ENCODE results near the gene SV2A.
"Not testable (repeated sequence)": the region's sequence is repeated elsewhere in the genome, so short reads cannot be mapped to it uniquely, and the experiment has no call there.

The SV2A gene, protein sequence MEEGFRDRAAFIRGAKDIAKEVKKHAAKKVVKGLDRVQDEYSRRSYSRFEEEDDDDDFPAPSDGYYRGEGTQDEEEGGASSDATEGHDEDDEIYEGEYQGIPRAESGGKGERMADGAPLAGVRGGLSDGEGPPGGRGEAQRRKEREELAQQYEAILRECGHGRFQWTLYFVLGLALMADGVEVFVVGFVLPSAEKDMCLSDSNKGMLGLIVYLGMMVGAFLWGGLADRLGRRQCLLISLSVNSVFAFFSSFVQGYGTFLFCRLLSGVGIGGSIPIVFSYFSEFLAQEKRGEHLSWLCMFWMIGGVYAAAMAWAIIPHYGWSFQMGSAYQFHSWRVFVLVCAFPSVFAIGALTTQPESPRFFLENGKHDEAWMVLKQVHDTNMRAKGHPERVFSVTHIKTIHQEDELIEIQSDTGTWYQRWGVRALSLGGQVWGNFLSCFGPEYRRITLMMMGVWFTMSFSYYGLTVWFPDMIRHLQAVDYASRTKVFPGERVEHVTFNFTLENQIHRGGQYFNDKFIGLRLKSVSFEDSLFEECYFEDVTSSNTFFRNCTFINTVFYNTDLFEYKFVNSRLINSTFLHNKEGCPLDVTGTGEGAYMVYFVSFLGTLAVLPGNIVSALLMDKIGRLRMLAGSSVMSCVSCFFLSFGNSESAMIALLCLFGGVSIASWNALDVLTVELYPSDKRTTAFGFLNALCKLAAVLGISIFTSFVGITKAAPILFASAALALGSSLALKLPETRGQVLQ

DNA sequence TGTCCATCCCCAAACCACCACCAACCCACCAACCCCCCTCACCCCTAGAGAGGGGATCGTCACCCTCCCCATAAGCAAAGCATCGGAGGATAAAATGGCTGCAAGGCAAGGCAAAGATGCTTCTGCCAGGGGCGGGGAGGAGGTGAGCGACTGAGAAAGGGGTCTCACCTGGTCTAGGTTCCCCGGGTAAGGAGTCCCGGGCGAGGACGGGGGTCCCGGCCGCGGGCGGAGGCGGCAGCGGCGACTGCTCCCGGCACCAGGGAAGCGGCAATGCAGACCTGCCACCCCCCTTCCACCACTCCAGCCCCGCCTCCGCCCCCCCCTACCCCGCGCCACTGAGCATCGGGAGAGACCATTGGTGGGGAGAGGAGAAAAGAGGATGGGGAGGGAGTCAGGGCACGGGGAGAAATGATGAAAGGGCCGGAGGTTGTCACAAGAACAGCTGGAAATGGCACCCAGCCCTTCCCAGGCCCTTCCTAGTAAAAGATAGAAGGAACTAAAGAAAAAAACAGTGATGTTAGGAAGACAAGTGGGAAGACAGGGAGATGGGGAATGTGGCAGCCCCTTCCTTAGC, at the start of gene SV2A:
TSS of gene SV2A (minus strand) at position 274 of the 574 bp plus-strand sequence. CDS start 4,004 bp downstream, outside the sequence.
- peak; percentile 55 to 56 for DNase-seq

GRCh38 chr1:149967041-149967440, 49.4 kb upstream of the SV2A start:
- DNase-seq = no peak

GRCh38 chr1:149966405-149966804, 48.8 kb upstream of the SV2A start:
- no peak for DNase-seq

- DNase-seq = no peak
Observed at GRCh38 chr1:149965440-149965839, 47.8 kb upstream of the SV2A start.

GRCh38 chr1:149963358-149963757, 45.7 kb upstream of the SV2A start:
- DNase-seq = no peak

- DNase-seq = no peak
Observed at GRCh38 chr1:149962736-149963135, 45.1 kb upstream of the SV2A start.

GRCh38 chr1:149962039-149962647, 44.5 kb upstream of the SV2A start:
- peak; percentile 26 to 35 for DNase-seq

- DNase-seq = not testable (repeated sequence)
Observed at GRCh38 chr1:149957548-149957947, 39.9 kb upstream of the SV2A start.

- no peak for DNase-seq
Observed at GRCh38 chr1:149949911-149950310, 32.3 kb upstream of the SV2A start.

- DNase-seq = no peak
Observed at GRCh38 chr1:149945206-149945605, 27.6 kb upstream of the SV2A start.

- DNase-seq = no peak
Observed at GRCh38 chr1:149942885-149943284, 25.2 kb upstream of the SV2A start.

DNA sequence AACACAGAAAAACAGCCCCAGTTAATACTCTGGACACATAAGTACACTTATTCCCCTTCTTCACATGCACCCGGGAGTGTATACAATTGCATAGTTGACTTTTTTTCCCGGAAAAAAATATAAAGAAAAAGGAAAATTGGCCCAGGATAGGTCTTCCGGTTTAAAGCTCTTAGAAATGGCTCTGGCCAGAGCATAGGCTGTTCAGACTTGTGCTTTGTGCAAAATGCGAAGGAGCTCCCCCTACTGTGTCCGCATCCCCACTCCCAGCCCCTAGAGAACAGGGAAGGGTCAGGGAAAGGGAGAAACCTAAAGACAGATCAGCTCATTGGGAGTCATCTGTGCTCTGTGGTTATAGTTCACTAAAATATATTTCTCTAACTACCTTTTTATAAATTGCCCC, 24.6 kb upstream of the SV2A start:
- DNase-seq = no peak

GRCh38 chr1:149940427-149940826, 22.8 kb upstream of the SV2A start:
- DNase-seq = no peak

GRCh38 chr1:149938668-149939003, 21.0 kb upstream of the SV2A start:
- DNase-seq = not testable (repeated sequence)

- DNase-seq = no peak
Observed at GRCh38 chr1:149937759-149938158, 20.1 kb upstream of the SV2A start.

DNA sequence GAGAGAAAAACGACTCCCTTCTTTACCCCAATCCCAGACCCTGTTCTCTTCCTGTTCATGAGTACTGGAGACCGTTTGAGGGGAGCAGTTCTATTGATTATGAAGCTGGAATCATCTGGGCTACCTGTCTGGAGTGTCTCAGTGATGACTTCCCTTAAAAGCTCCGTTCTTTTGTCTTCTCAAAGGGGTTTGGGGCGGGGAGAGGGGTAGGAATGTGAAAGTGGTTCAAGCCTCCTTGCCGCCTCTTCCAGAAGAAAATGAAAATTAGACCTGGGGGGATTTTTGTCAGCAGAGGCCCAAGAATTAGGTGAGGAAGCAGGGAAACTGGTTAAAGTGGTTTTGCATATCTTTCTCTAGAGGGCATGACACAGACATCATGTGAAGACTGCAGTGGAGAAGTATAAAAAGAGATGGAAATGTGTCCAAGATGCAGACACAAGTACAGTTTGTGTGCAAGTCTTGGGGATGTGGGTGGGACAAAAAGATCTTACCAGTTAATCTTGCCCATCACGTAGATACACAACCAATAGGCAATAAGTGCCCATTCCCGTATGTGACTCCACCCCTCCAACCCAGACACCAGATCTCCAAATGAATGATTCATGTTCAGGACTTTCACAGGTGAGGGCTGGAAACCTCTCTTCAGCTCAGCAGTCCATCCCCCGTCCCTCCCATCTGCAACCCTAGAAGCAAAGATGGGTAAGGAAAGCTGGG, 19.5 kb upstream of the SV2A start:
- DNase-seq = peak in 1 of 2 experiments; percentile 24

GRCh38 chr1:149936170-149936991, 18.7 kb upstream of the SV2A start, which contains the start of gene MTMR11:
Gene MTMR11, minus strand, starts transcription at chr1:149936879. Its CDS starts 232 bp downstream, at chr1:149936647.
- DNase-seq = no peak

- DNase-seq = no peak
Observed at GRCh38 chr1:149934356-149934755, 16.7 kb upstream of the SV2A start.

DNA sequence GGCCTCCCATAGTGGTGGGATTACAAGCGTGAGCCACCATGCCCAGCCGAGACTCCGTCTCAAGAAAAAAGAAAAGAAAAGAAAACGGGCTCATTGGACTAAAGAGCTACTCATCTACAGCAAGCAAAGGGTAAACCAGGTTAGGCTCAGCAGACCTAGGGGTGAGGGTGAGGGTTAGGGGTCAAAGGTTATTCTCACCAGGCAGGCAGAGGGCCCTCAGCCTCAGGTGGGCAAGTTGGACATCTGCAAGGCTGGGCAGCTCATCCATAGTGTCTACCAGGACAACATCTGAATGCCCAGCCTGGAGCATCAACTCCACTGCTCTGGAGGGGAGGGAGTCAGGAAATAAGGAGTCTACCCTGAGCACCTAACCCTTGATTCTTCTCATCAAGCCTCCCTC, 15.6 kb upstream of the SV2A start:
- DNase-seq = no peak

- DNase-seq = no peak
Observed at GRCh38 chr1:149932474-149932873, 14.8 kb upstream of the SV2A start.

DNA sequence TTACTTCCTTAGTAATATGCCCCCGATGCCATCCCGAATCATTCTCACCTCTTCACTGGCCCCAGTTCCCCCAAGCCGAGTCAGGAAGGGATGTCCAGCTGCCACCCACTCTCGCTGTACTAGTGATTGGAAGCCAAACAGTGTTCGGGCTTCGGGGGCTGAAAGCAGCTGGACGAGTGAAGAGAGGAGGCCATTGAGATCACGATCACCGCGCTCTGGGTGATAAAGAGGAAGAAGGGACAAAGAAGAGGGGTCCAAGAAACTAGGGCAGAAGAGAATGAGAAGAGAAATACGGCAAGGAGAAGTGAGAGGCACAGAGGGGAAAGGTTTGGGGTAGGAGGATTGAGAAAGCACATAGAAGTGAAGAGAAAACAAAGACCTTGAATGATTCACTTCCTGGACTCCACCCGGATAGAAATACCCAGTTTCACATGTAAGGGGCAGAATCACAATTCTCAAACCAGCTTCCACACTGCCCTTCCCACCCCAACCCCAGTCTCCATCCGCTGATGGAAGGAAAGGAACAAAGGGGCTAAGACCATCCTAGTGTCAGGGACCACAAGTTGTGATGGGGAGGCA, 13.7 kb upstream of the SV2A start:
- no peak for DNase-seq
